SK-N-SH treated with all-trans-retinoic acid at 6 μM for 48 hours (cell line): Measurements from ENCODE around the gene UCHL1.

Experiments used
- PATZ1 ChIP-seq: fragments of 250-450 bp; sonication (Bioruptor Pico); IDR thresholded peaks from 2 replicates; pipeline ENCODE4 v1.8.0; 2020; ENCODE audit warnings: mild to moderate bottlenecking, moderate library complexity, borderline replicate concordance
- RARB ChIP-seq: fragments of 250-450 bp; sonication (Bioruptor Pico); IDR thresholded peaks from 2 replicates; pipeline ENCODE4 v1.8.0; 2021; ENCODE audit warnings: mild to moderate bottlenecking, moderate library complexity

GRCh38 chr4:41221850-41222645 is 34.7 kb upstream of the UCHL1 start:
- TF ChIP-seq PATZ1 (no peak), RARB (no peak)
